Endothelial cell of umbilical vein (primary cell): ENCODE results near the gene C1orf159. TPM values are rescaled to one million over a fixed set of nuclear protein-coding genes. Genes with fewer than 3 reads are reported as not detected.

Experiments used
- BruUV-seq: library from RNA; stranded (reverse); fragments of 400-500 nt; replicated peaks from 2 replicates; lab custom pipeline; 2021; lab: Mats Ljungman, UMichigan
- CTCF ChIA-PET: fragments of 300-600, 350-600 bp; sonication (Branson Sonifier 250); formaldehyde crosslinking; loops from one replicate; lab custom pipeline; 2021; ENCODE audit warnings: antibody characterized with exemption, inconsistent platforms; lab: Charles Lee
- POLR2A ChIA-PET: fragments of 300-600, 350-600 bp; sonication (Branson Sonifier 250); formaldehyde crosslinking; loops from one replicate; lab custom pipeline; 2021; ENCODE audit warnings: antibody characterized with exemption, inconsistent platforms; lab: Charles Lee
- DNase-seq: peaks from one replicate; pipeline ENCODE4 v3.0.0-alpha.2; 2011; ENCODE audit warnings: low read depth, low spot score
- FAIRE-seq: peaks from 2 replicates; lab custom pipeline; 2011; peaks lifted over from hg19 to GRCh38; lab: Jason Lieb, UNC
- H2AFZ ChIP-seq: 2 replicates; pipeline ENCODE4 v1.6.0; 2012; ENCODE audit warnings: low read depth, low read length, control low read depth, inconsistent platforms
- H3K27ac ChIP-seq: 2 replicates; pipeline ENCODE4 v1.5.1; 2011; ENCODE audit warnings: low read depth, mild to moderate bottlenecking, control low read depth, low read length, moderate library complexity; ENCODE audit not compliant: insufficient read depth
- H3K27me3 ChIP-seq, 2 experiments: 2 replicates each; pipeline versions ENCODE4 v1.6.0 to v1.6.1; 2011; ENCODE audit warnings: low read length in 2 of 2, mixed read lengths in 1 of 2; ENCODE audit not compliant: control insufficient read depth in 2 of 2, insufficient read depth in 2 of 2
- H3K36me3 ChIP-seq, 2 experiments: 2 replicates in 1 of 2; 3 replicates in 1 of 2; pipeline ENCODE4 v1.5.1; 2011; ENCODE audit warnings: low read length in 2 of 2, mild to moderate bottlenecking in 1 of 2, moderate library complexity in 1 of 2; ENCODE audit not compliant: control insufficient read depth in 2 of 2, insufficient read depth in 2 of 2; ENCODE audit errors: extremely low read depth in 1 of 2
- H3K4me1 ChIP-seq: 3 replicates; pipeline ENCODE4 v1.5.1; 2011; ENCODE audit warnings: mild to moderate bottlenecking, low read length; ENCODE audit not compliant: control insufficient read depth, insufficient read depth; ENCODE audit errors: extremely low read depth
- H3K4me2 ChIP-seq: 2 replicates; pipeline ENCODE4 v1.6.1; 2011; ENCODE audit warnings: low read length, control low read depth, mixed read lengths; ENCODE audit not compliant: insufficient read depth
- H3K4me3 ChIP-seq, 3 experiments: fragments of 200-600 bp in 1 of 3; sonication (generic), shearing (Covaris generic) in 1 of 3; replicated peaks in 1 of 3; 2 replicates each; pipeline ENCODE4 v1.5.1; 2011 to 2016; ENCODE audit warnings: control low read depth in 3 of 3, low read length in 3 of 3, mild to moderate bottlenecking in 2 of 3, inconsistent platforms in 1 of 3, low read depth in 1 of 3, moderate library complexity in 1 of 3; ENCODE audit not compliant: insufficient read depth in 1 of 3
- H3K79me2 ChIP-seq: 2 replicates; pipeline ENCODE4 v1.6.0; 2012; ENCODE audit warnings: low read length, inconsistent platforms; ENCODE audit not compliant: control insufficient read depth, insufficient read depth
- H3K9ac ChIP-seq: replicated peaks from 2 replicates; pipeline ENCODE3; 2011; ENCODE audit warnings: low read length, control low read depth; ENCODE audit not compliant: insufficient read depth; ENCODE audit errors: extremely low read depth
- H3K9me1 ChIP-seq: replicated peaks from 3 replicates; pipeline ENCODE4 v1.6.0; 2011; ENCODE audit warnings: mild to moderate bottlenecking, low read length; ENCODE audit not compliant: control insufficient read depth, insufficient read depth; ENCODE audit errors: extremely low read depth
- H3K9me3 ChIP-seq: replicated peaks from 2 replicates; pipeline ENCODE4 v1.5.1; 2012; ENCODE audit warnings: low read length, inconsistent platforms; ENCODE audit not compliant: control insufficient read depth, insufficient read depth
- H4K20me1 ChIP-seq: replicated peaks from 2 replicates; pipeline ENCODE3; 2011; ENCODE audit warnings: mild to moderate bottlenecking, low read length; ENCODE audit not compliant: control insufficient read depth, insufficient read depth; ENCODE audit errors: extremely low read depth
- EZH2 ChIP-seq: IDR thresholded peaks from 2 replicates; pipeline ENCODE4 v1.6.1; 2012; ENCODE audit warnings: borderline replicate concordance, low read depth, mild to moderate bottlenecking, moderate library complexity, low read length, inconsistent platforms; ENCODE audit not compliant: severe bottlenecking
- FOS ChIP-seq: IDR thresholded peaks from 2 replicates; pipeline ENCODE4 v1.6.1; 2011; ENCODE audit warnings: mild to moderate bottlenecking, low read length, moderate library complexity, borderline replicate concordance; ENCODE audit not compliant: insufficient read depth
- GATA2 ChIP-seq: IDR thresholded peaks from 2 replicates; pipeline ENCODE4 v1.7.0; 2011; ENCODE audit warnings: low read depth, mild to moderate bottlenecking, moderate library complexity, mixed read lengths, low read length; ENCODE audit not compliant: insufficient read length, insufficient read depth
- JUN ChIP-seq: IDR thresholded peaks from 2 replicates; pipeline ENCODE4 v1.6.1; 2011; ENCODE audit warnings: borderline replicate concordance, low read depth; ENCODE audit not compliant: insufficient read length, insufficient read depth
- MAX ChIP-seq: IDR thresholded peaks from 2 replicates; pipeline ENCODE4 v1.6.1; 2011; ENCODE audit not compliant: insufficient read depth, insufficient read length
- MYC ChIP-seq: IDR thresholded peaks from one replicate; pipeline ENCODE4 v1.6.1; 2011; ENCODE audit warnings: mild to moderate bottlenecking, low read depth, low read length
- POLR2A ChIP-seq: IDR thresholded peaks from 2 replicates; pipeline ENCODE4 v1.6.1; 2012; ENCODE audit warnings: low read depth, mild to moderate bottlenecking, control low read depth, low read length
- POLR2AphosphoS5 ChIP-seq: IDR thresholded peaks from 2 replicates; pipeline ENCODE4 v1.6.1; 2012; ENCODE audit warnings: low read depth, mild to moderate bottlenecking, control low read depth, low read length, moderate library complexity; ENCODE audit not compliant: insufficient read depth
- dilution Hi-C: fragments of 300-500 bp; cut with MboI; formaldehyde crosslinking; loops from one replicate; pipeline ENCODE4 v1.15.0; 2019; ENCODE audit warnings: low sequenced_read_pairs; ENCODE audit not compliant: extremely low pct_ligation_motif_present
- intact Hi-C: fragments of 100-400 bp; cut with micrococcal nuclease; formaldehyde crosslinking; loops from one replicate; pipeline ENCODE4 v1.10.0; 2022
- polyA plus RNA-seq, 4 experiments: library from polyadenylated mRNA; depleted of rRNA in 3 of 4; stranded (reverse) in 3 of 4; unstranded in 1 of 4; fragments of >200 nt; gene quantifications; 2 replicates each; pipeline versions ENCODE4 v1.2.1 to v1.2.3, GENCODE V29; 2011 to 2012; ENCODE audit warnings: missing spikeins in 1 of 4
- total RNA-seq: library from RNA; stranded (reverse); gene quantifications from 2 replicates; pipeline ENCODE4 v1.2.3, GENCODE V29; 2021
- TF ChIP-seq, protein P1 (sequence below), 2 donors: IDR thresholded peaks; 1 replicate in 1 of 2; 2 replicates in 1 of 2; pipeline ENCODE4 v1.5.1; 2011; ENCODE audit warnings: low read length in 2 of 2, mild to moderate bottlenecking in 2 of 2, moderate library complexity in 2 of 2, control low read depth in 1 of 2, inconsistent platforms in 1 of 2, low read depth in 1 of 2; ENCODE audit not compliant: insufficient read depth in 1 of 2; ENCODE audit errors: extremely low read depth in 1 of 2

The C1orf159 gene
- total and polyA plus RNA-seq, 2 donors (not counting 3 experiments of a cell fraction or from before 2014, with no cell fraction given), result 16.1 to 20.1 TPM

GRCh38 chr1:1109743-1110142, 6.1 kb downstream of the C1orf159 start:
- Histone ChIP-seq H2AFZ (no peak overlapping the region), H3K4me3 (no peak overlapping the region), H4K20me1 (no peaks in the 10 kb centered on the region), H3K27me3 (no peaks in the 10 kb centered on the region), H3K36me3 (no peaks in the 10 kb centered on the region), H3K79me2 (peaks cover 2% of the 10 kb centered on the region), H3K4me2 (no peak overlapping the region), H3K9ac (no peak overlapping the region), H3K9me1 (no peaks in the 10 kb centered on the region), H3K4me1 (no peaks in the 10 kb centered on the region), H3K9me3 (no peaks in the 10 kb centered on the region), H3K27ac (no peak overlapping the region)
- ChIA-PET CTCF (no interaction called here), POLR2A (no interaction called here)
- dilution Hi-C loops (no loop called here), intact Hi-C loops (no loop called here)
- FAIRE-seq (no peak), DNase-seq (peak; percentile 36)
- TF ChIP-seq, protein P1, sequence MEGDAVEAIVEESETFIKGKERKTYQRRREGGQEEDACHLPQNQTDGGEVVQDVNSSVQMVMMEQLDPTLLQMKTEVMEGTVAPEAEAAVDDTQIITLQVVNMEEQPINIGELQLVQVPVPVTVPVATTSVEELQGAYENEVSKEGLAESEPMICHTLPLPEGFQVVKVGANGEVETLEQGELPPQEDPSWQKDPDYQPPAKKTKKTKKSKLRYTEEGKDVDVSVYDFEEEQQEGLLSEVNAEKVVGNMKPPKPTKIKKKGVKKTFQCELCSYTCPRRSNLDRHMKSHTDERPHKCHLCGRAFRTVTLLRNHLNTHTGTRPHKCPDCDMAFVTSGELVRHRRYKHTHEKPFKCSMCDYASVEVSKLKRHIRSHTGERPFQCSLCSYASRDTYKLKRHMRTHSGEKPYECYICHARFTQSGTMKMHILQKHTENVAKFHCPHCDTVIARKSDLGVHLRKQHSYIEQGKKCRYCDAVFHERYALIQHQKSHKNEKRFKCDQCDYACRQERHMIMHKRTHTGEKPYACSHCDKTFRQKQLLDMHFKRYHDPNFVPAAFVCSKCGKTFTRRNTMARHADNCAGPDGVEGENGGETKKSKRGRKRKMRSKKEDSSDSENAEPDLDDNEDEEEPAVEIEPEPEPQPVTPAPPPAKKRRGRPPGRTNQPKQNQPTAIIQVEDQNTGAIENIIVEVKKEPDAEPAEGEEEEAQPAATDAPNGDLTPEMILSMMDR (IDR thresholded peaks at IDR 0.05; ENCODE audit: extremely low read depth in 1 of 2, insufficient read depth in 1 of 2, low read depth in 1 of 2, low read length in 2 of 2), result no peak
- TF ChIP-seq POLR2A, result no peak
- TF ChIP-seq FOS, result no peak
- TF ChIP-seq JUN, result no peak
- no peak for TF ChIP-seq MAX
- TF ChIP-seq POLR2AphosphoS5, result no peak
- TF ChIP-seq GATA2, result no peak
- no peak for TF ChIP-seq EZH2
- no peak for TF ChIP-seq MYC
- no TSS peak for BruUV-seq
